Heart left ventricle (tissue), 13 donors: Measurements from ENCODE around the gene TPSD1.

ENCODE experiments used
- CTCF ChIP-seq, 12 donors: fragments of 200-600 bp; sonication (generic) in 4 of 12; IDR thresholded peaks; one replicate each; pipeline versions ENCODE4 v1.5.0 to v1.8.0; 2018 to 2022; ENCODE audit warnings: antibody characterized with exemption in 12 of 12, mild to moderate bottlenecking in 5 of 12
- POLR2A ChIP-seq, 2 donors: fragments of 450-650 bp; IDR thresholded peaks; one replicate each; pipeline ENCODE4 v1.6.1; 2017; ENCODE audit warnings: antibody characterized with exemption in 2 of 2, mild to moderate bottlenecking in 2 of 2, moderate library complexity in 2 of 2
- donor health status: ischemic (EF 13 %, LVEDD 7.1; RV severe dilation, severe dysfunction).
- donor health status: DM: no; HTN: yes; CAD: no.
- donor health status: DM: no; HTN: no; CAD: no.
- donor health status: ischemic (EF 25% LVEDD 6.9; RV normal size, moderate dysfunction).
- donor health status: ischemic (EF 25% LVEDD 5.7; RV mildly dilated, moderate dysfunction).
- donor health status: ischemic (EF 35%, LVEDD 5.7; RV mildly dilated, moderate dysfunction).
- donor health status: nonischemic (EF 11% LVEDD 7.7; RV severe dilation, severe dysfunction).
- donor health status: DM: yes; HTN: yes; CAD: no.
- donor health status: PGD.
- donor health status: ischemic (EF 29% LVEDD 5.4; RV normal size, mild dysfunction).
- donor health status: nonischemic (EF 23%, LVEDD 6.1; RV moderate dilation, normal function).

DNA sequence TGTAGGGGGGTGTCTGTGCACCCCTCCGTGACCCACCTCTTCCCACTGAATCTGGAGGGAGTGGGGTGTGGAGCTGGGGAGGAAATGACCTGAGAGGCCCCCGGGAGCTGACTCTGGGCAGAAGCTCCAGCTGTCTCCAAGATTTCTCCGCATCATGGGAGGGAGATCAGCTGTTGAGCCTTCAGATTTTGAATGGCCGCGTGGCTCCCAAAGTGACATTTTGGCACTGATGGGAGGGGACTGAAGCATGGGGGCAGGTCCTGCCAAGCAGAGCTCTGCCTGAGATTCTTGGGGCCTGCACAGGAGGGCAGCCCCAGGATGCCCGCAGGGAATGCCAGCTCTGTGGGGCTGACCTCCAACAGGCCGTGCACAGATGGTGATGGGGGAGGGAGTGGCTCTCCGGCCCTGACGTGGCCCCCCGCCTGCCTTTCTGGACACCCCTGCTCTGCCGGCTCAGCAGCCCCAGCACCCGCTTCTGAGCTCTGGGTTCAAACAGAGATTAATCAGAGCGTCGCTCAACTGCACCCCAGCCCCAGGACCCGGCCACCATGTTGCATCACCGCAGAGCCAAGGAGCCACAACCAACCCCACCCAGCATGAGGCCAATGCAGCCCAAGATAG is 28.2 kb downstream of the TPSD1 start:
- TF ChIP-seq CTCF (IDR thresholded peaks at IDR 0.05): no peak
- TF ChIP-seq POLR2A (IDR thresholded peaks at IDR 0.05): no peak
